GM20000 (cell line): ENCODE measurements around the gene ANKRD24.
"Not testable (repeated sequence)": the region's sequence is repeated elsewhere in the genome, so short reads cannot be mapped to it uniquely, and the experiment has no call there.

Experiments used
- DNase-seq: peaks from one replicate; pipeline ENCODE4 v3.0.0; 2012; ENCODE audit warnings: low spot score
- CTCF ChIP-seq: IDR thresholded peaks from 2 replicates; pipeline ENCODE4 v1.5.1; 2012; ENCODE audit warnings: mild to moderate bottlenecking, control low read depth; ENCODE audit errors: extremely low read depth, missing control alignments

ANKRD24 gene

GRCh38 chr19:4185413-4186086, 3.1 kb downstream of the ANKRD24 start:
- DNase-seq, result no peak
- TF ChIP-seq CTCF, result no peak

GRCh38 chr19:4186087-4186993, 3.9 kb downstream of the ANKRD24 start:
- peak; percentile 87 for DNase-seq
- peak; percentile 77 for TF ChIP-seq CTCF

- TF ChIP-seq CTCF, result no peak
- no peak for DNase-seq
These were observed 5.0 kb downstream of the ANKRD24 start for GRCh38 chr19:4187313-4188122.

GRCh38 chr19:4189641-4190040, 7.2 kb downstream of the ANKRD24 start:
- DNase-seq, result no peak
- no peak for TF ChIP-seq CTCF

DNA sequence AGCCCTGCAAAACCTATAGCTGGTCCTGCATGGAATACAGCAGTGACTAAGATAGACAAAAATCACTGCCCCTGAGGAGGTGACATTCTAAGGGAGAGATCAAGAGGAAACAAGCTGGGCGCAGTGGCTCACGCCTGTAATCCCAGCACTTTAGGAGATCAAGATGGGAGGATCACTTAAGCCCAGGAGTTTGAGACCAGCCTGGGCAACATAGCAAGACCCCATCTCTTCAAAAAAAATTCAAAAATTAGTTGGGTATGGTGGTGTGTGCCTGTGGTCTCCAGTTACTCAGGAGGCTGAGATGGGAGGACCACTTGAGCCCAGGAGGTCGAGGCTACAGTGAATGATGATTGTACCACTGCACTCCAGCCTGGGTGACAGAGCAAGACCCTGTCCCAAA, 10.0 kb downstream of the ANKRD24 start:
- DNase-seq, result not testable (repeated sequence)

- no peak for TF ChIP-seq CTCF
- no peak for DNase-seq
These were observed 11.9 kb downstream of the ANKRD24 start for GRCh38 chr19:4194353-4194752.

DNA sequence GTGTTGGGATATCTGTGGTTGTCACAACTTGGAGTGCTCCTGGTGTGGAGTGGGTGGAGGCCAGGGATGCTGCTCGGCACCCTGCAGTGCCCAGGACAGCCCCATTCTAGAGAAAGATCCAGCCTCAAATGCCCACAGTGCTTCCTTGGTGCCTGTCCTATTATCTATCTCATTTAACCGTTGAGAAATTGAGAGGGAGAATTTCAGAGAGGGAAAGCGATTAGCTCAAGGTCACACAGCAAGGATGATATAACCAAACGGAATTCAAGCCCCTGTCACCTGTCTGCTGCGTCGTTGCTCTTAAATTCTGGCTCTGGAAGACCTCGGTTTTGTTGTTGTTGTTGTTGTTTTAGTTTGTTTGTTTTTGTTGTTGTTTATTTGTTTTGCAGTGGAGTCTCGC, 13.5 kb downstream of the ANKRD24 start:
- no peak for TF ChIP-seq CTCF
- DNase-seq, result no peak
